Fibroblast of skin of left quadriceps (primary cell): ENCODE results near the gene ZNF883.
"Not testable (repeated sequence)": the region's sequence is repeated elsewhere in the genome, so short reads cannot be mapped to it uniquely, and the experiment has no call there.

Experiments
- DNase-seq, 2 experiments: peaks; one replicate each; pipeline ENCODE4 v3.0.0-alpha.2; 2013; ENCODE audit warnings: low read depth in 2 of 2

Gene ZNF883

DNA sequence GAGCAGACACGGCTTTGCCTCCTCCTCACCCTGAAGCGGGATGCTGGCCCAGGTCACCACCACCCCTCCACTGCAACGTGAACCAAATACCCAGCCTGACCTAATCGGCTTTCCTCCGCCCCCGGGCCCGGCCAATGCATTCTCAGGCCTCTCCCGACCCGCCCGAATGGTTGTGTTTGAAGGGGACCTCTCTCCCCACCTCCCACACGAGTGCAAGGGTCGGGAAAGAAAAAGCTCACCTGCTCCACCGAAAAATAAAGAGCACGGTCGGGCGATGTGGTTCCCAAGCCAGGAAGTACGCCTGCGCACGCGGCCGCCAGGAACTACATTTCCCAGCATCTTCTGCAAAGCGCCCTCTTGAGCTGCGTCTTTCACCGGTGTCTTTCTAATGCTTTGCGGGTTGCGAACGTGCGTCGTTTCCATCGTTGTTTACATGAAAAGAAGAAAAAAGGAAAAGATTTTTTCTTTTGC lies at the start of gene ZNF883:
TSS of gene ZNF883 (minus strand) at position 282 of the 471 bp plus-strand sequence.
- DNase-seq, result peak; percentile 20 to 32

GRCh38 chr9:113061072-113061850 lies 49.3 kb upstream of the ZNF883 start:
- DNase-seq, result not testable (repeated sequence)

- not testable (repeated sequence) for DNase-seq
Measured at GRCh38 chr9:113059581-113060284, 47.7 kb upstream of the ZNF883 start.

DNA sequence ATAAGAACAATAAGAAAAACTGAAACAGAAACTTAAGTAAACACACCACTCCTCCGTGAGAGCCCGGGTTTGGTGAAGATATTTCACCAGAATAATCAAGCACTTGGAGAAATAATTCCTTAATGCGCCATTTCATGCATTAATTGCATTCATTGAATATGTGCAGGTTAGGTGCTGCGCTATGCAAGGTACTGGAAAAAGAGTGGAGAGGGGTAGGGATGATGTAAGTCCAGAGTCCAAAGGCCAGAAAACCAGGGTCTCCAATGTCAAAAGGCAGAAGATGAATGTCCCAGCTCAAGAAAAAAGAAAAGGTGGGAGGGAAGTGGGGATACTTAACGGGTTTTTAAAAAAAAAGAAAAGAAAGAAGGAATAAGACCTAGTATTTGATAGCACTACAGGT lies 45.2 kb upstream of the ZNF883 start:
- no peak for DNase-seq

- DNase-seq, result peak; percentile 88 to 90
Measured at GRCh38 chr9:113056191-113057106, 44.5 kb upstream of the ZNF883 start, which contains the start of gene ZFP37. ZFP37 (minus strand) TSS chr9:113056724; CDS start chr9:113056688, 36 bp downstream.

DNA sequence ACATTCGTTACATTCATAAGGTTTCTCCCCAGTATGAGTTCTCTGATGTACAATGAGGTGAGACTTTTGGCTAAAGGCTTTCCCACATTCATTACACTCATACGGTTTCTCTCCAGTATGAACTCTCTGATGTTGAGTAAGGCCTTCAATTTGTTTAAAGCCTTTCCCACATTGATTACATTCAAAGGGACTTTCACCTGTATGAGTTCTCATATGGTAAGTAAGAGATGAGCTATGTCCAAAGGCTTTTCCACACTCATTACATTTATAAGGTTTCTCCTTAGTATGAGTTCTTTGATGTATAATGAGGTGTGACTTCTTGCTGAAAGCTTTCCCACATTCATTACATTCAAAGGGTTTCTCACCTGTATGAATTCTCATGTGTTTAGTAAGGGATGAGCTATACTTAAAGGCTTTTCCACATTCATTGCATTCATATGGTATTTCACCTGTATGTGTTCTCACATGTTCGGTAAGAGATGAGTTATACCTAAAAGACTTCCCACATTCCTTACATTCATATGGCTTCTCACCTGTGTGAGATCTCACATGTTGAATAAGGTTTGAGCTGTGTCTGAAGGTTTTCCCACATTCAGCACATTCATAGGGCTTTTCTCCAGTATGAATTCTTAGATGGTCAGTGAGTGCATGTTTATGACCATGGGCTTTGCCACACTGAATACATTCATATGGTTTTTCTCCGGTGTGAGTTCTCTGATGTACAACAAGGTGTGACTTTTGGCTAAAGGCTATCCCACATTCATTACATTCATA lies 31.1 kb upstream of the ZNF883 start:
- no peak for DNase-seq

- DNase-seq, result no peak
Measured at GRCh38 chr9:113026200-113026599, 14.2 kb upstream of the ZNF883 start.

GRCh38 chr9:113018247-113018646 lies 6.3 kb upstream of the ZNF883 start:
- DNase-seq, result no peak

- DNase-seq, result no peak
Measured at GRCh38 chr9:113012492-113012891, 500 bp upstream of the ZNF883 start.

DNA sequence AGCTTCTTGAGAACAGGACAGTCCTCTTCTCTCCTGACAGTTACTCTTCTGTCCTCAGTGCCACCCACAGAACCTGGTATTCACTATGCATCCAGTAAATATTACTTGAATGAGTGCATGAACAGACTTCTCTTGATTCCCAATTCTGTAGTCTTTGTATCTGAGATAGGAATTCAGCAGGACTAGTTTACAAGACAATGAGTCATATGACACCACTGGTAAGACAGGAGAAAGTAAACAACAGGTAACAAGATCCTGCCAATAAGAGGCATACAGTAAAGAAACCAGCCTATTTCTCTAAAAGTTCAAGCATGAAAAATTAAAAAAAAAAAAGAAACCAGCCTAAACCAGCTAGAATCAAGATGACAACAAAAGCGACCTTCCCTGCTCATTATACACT lies 6.2 kb downstream of the ZNF883 start:
- DNase-seq, result no peak

DNA sequence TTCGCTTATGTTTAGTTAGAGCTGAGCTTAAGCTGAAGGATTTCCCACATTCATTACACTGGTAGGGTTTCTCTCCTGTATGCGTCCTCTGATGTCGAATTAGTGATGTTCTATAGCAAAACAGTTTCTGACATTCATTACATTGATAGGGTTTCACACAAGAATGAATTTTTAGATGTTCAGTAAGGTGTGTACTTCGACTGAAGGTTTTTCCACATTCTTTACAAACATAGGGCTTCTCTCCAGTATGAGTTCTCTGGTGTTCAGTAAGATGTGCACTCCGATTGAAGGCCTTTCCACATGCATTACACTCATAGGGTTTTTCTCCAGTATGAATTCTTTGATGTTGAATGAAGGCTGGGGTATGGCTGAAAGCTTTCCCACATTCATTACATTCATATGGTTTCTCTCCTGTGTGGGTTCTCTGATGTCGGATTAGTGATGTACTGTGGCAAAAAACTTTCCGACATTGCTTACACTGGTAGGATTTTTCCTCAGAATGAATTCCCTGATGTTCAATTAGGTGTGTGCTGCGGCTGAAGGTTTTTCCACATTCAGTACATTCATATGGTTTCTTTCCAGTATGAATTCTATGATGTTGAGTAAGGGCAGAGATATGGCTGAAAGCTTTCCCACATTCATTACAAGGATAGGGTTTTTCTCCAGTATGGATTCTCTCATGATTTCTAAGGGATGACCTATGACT lies 14.6 kb downstream of the ZNF883 start:
- DNase-seq, result no peak

- no peak for DNase-seq
Measured at GRCh38 chr9:112971415-112971814, 40.6 kb downstream of the ZNF883 start.

DNA sequence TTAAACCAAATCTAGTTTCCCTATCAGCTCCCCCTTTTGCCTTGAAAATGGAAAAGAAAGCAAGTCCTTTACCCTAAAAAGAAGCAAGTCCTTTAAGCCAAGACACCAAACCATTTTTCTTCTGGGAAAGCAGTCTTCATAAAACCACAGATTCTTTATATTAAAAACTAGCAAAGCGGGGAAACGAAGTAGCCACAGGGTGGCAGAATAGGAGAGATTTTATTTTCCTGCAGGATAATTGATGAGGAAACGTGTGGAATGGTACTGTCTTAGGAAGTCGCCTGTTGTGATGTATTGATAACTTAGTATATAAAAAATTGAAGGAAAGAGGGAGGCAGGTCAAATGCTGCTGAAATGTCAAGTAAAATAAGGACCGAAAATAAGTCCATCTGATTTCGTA lies 41.1 kb downstream of the ZNF883 start:
- no peak for DNase-seq

DNA sequence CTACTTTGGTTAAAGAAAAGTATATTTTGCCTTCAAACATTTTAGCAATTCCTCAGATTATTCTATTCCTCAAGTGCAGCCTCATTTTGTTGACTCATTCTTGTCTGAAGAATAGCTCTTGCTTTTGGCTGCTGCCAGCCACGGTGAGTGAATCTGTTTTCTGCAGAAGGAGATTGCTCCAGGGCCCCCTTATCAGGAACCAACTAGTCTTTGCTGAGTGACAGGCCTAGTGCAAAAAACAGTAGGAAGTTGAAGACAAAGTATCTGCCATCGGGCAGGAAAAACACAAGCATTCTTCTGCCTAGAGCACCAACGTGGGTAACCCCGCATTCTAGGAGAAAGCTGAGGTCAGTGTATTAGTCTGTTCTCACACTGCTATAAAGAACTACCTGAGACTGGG lies 42.3 kb downstream of the ZNF883 start:
- no peak for DNase-seq

DNA sequence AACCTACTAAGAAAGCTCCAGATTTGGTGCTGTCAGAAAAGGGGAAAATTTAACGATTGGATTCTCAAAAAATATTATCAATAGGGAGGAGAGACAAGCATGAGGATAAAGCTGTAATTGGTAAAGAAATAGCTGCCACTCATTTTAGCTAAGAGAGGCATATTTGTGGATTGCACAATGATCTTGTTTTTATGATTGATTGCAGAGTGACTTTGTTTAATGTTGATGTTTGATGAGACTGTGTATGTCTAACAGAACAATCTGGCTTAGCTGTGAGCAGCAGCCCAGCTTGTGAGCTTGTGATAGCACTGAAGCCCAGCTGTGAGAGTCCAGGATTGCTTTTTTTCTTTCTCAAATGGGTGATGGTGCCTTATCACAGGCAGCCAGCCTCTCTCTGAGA lies 56.4 kb downstream of the ZNF883 start:
- no peak for DNase-seq

- DNase-seq, result no peak
Measured at GRCh38 chr9:112945620-112946208, 66.3 kb downstream of the ZNF883 start.

GRCh38 chr9:112939418-112939817 lies 72.6 kb downstream of the ZNF883 start:
- DNase-seq, result no peak

DNA sequence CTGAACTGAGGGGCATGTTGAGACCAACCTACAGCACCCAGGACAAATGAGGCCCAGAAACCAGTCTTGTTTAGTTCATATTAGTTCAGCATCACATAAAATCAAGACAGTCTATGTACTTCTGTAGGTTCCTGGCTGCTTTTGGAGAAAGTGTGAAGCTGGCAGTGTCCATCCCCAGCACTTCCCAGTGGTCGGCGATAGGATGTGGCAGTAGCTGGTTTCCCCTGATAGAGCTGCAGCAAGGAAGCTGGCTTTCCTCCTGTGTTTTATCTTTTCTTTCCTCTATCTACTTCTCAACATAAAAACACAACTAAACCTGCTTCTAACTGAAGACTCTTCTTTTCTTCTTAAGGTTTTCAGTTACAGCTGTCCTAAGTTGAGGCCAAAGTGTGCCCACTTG lies 78.3 kb downstream of the ZNF883 start:
- DNase-seq, result no peak

GRCh38 chr9:112925058-112925641 lies 86.8 kb downstream of the ZNF883 start:
- no peak for DNase-seq

- DNase-seq, result no peak
Measured at GRCh38 chr9:112921549-112921948, 90.4 kb downstream of the ZNF883 start.
